ENCODE data around the gene NCBP3. TPM values are rescaled to one million over a fixed set of nuclear protein-coding genes. Genes with fewer than 3 reads are reported as not detected.
"Not testable (repeated sequence)": the region's sequence is repeated elsewhere in the genome, so short reads cannot be mapped to it uniquely, and the experiment has no call there.

NCBP3 gene
- total RNA-seq, 1 donor = 21.4 TPM

DNA sequence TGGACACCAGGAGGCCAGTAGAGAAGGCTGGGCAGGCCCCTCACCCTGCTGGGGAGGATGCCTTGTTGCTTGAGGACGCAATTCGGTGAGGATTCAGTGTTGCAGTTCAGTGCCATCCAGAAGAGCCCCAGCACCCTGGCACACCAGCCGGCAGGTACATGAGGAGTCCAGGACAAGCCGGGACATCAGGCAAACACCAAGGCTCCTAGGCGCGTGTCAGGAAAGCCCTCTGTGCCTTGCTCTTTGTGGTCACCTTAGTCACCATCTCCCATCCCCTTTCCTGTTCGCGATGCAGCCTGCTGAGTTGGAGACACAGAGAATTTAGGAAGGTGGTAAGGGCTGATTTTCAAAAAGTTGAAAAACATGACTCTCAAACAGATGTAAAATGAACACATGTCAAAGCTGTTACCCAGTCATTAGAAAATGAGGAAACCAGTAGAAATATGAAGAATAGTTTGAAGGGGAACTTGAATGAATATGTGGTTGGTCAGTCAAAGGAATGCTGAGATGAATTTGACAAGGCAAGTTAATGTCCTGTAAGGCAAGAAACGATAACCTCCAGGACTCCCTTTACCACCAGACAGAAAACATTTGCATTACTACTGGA, 2.3 kb upstream of the NCBP3 start:
- no peak overlapping the region for H3K27ac ChIP-seq (ENCODE audit: low read depth, low read length)
- H3K9me3 ChIP-seq (ENCODE audit: low read depth, low read length) = no peaks in the 10 kb centered on the region
- H3K79me2 ChIP-seq (ENCODE audit: insufficient read depth, low read length) = peaks cover 27% of the 10 kb centered on the region
- peaks cover 5% of the 10 kb centered on the region for H3K4me1 ChIP-seq (ENCODE audit: insufficient read depth, low read length)
- no peak overlapping the region for H3K4me3 ChIP-seq (ENCODE audit: insufficient read depth, low read length)
- peak; percentile 21 for DNase-seq (ENCODE audit: insufficient read length, low spot score, missing footprints)
- no peaks in the 10 kb centered on the region for H3K27me3 ChIP-seq (ENCODE audit: insufficient read depth, low read length)
- H3K36me3 ChIP-seq (ENCODE audit: insufficient read depth, low read length) = peaks cover 10% of the 10 kb centered on the region
- TF ChIP-seq, protein P1, sequence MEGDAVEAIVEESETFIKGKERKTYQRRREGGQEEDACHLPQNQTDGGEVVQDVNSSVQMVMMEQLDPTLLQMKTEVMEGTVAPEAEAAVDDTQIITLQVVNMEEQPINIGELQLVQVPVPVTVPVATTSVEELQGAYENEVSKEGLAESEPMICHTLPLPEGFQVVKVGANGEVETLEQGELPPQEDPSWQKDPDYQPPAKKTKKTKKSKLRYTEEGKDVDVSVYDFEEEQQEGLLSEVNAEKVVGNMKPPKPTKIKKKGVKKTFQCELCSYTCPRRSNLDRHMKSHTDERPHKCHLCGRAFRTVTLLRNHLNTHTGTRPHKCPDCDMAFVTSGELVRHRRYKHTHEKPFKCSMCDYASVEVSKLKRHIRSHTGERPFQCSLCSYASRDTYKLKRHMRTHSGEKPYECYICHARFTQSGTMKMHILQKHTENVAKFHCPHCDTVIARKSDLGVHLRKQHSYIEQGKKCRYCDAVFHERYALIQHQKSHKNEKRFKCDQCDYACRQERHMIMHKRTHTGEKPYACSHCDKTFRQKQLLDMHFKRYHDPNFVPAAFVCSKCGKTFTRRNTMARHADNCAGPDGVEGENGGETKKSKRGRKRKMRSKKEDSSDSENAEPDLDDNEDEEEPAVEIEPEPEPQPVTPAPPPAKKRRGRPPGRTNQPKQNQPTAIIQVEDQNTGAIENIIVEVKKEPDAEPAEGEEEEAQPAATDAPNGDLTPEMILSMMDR (IDR thresholded peaks at IDR 0.05; ENCODE audit: extremely low read depth, low read depth, low read length) = no peak
- H4K20me1 ChIP-seq (ENCODE audit: insufficient read depth, low read length) = peaks cover 18% of the 10 kb centered on the region
- H3K4me2 ChIP-seq (ENCODE audit: insufficient read depth, low read length) = no peak overlapping the region
- no peak overlapping the region for H2AFZ ChIP-seq (ENCODE audit: low read length)

DNA sequence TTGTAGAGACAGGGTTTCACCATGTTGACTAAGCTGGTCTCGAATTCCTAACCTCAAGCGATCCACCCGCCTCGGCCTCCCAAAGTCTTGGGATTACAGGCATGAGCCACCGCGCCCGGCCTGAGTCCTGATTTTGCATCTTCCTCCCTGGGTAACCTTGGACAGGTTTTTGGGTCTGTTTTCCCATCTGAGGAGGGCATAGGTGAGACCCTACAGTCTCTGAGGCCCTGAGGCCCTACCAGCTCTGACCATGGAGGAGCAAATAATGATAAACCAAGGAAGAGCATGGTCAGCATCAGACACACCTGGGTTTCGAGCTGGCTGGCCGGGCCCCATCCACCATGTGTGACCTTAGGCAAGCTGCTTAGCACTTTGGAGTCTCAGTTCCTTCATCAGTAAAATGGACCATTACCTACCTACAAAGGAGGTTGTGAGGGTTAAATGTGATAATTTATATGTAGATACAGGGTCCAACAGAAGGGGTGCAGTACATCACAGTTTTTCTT, 1.2 kb upstream of the NCBP3 start:
- H4K20me1 ChIP-seq (ENCODE audit: insufficient read depth, low read length) = peaks cover 20% of the 10 kb centered on the region
- H3K36me3 ChIP-seq (ENCODE audit: insufficient read depth, low read length) = peaks cover 18% of the 10 kb centered on the region
- H3K4me3 ChIP-seq (ENCODE audit: insufficient read depth, low read length) = no peak overlapping the region
- no peaks in the 10 kb centered on the region for H3K9me3 ChIP-seq (ENCODE audit: low read depth, low read length)
- H3K27ac ChIP-seq (ENCODE audit: low read depth, low read length) = no peak overlapping the region
- peak; percentile 44 for DNase-seq (ENCODE audit: insufficient read length, low spot score, missing footprints)
- TF ChIP-seq, protein P1 (IDR thresholded peaks at IDR 0.05; ENCODE audit: extremely low read depth, low read depth, low read length) = no peak
- H3K4me1 ChIP-seq (ENCODE audit: insufficient read depth, low read length) = peaks cover 5% of the 10 kb centered on the region
- no peak overlapping the region for H3K4me2 ChIP-seq (ENCODE audit: insufficient read depth, low read length)
- H3K27me3 ChIP-seq (ENCODE audit: insufficient read depth, low read length) = no peaks in the 10 kb centered on the region
- H3K79me2 ChIP-seq (ENCODE audit: insufficient read depth, low read length) = peaks cover 38% of the 10 kb centered on the region
- H2AFZ ChIP-seq (ENCODE audit: low read length) = no peak overlapping the region

DNA sequence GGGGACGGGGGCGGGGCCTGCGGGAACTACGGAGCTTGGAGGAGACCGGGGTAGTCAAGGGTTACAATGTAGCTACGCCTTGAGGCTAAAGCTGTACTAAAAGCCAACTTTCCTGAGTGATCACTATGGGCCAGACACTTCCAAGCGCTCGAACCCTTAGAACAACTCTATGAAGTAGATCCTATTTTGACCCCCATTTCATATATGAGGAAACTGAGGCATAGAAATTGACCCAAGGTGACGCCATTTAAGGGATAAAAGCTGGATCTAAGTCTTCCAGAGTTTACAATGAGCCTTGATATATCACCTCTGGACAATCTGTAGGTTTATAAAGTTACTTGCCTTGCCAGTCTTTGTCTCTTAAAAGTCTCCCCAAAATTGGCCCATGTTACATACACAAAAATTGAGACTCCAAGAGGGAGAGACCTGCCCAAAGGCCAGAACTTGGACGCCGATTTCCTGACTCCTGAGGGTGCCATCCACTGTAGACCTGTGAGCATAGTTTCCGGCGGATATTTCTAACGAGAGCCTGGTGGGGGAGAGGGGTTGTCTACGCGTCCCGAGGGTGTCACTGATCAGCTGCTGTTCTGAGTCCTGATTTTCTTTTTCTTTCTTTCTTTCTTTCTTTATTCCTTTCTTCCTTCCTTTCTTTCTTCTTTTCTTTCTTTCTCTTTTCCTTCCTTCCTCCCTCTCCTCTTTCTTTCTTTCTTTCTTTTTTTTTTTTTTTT, 555 bp upstream of the NCBP3 start:
- Histone ChIP-seq H4K20me1 (ENCODE audit: insufficient read depth, low read length) (peaks cover 23% of the 10 kb centered on the region), H3K9me3 (ENCODE audit: low read depth, low read length) (no peaks in the 10 kb centered on the region), H3K4me3 (ENCODE audit: insufficient read depth, low read length) (peak overlapping the region; percentile 95)

DNA sequence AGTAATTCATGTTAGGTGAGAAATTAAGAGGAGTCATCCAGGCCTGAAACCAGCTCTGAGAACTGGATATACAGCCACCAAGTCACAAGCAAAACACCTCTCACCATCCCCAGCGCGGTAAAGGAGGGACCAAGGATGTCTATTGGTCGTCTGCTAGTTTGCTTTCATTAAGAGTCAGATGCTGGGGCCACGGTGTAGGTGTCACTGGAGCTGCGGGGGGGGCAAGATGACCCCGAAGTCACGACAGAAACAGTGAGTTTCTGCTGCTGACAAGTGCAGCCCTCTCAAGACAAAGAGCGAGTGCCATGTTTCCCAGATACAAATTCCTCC, 790 bp downstream of the NCBP3 start:
- Histone ChIP-seq H3K4me3 (ENCODE audit: insufficient read depth, low read length) (peak overlapping the region; percentile 95), H3K9me3 (ENCODE audit: low read depth, low read length) (no peaks in the 10 kb centered on the region), H3K27ac (ENCODE audit: low read depth, low read length) (peak overlapping the region; percentile 60), H3K36me3 (ENCODE audit: insufficient read depth, low read length) (peaks cover 36% of the 10 kb centered on the region), H4K20me1 (ENCODE audit: insufficient read depth, low read length) (peaks cover 31% of the 10 kb centered on the region), H3K27me3 (ENCODE audit: insufficient read depth, low read length) (no peaks in the 10 kb centered on the region), H3K4me2 (ENCODE audit: insufficient read depth, low read length) (peak overlapping the region; percentile 90), H3K4me1 (ENCODE audit: insufficient read depth, low read length) (peaks cover 5% of the 10 kb centered on the region), H2AFZ (ENCODE audit: low read length) (peak overlapping the region; percentile 88), H3K79me2 (ENCODE audit: insufficient read depth, low read length) (peaks cover 54% of the 10 kb centered on the region)
- TF ChIP-seq, protein P1 (IDR thresholded peaks at IDR 0.05; ENCODE audit: extremely low read depth, low read depth, low read length) = no peak
- DNase-seq (ENCODE audit: insufficient read length, low spot score, missing footprints) = peak; percentile 93

More for the DNA sequence above, 555 bp upstream of the NCBP3 start:
- no peak overlapping the region for H3K27ac ChIP-seq (ENCODE audit: low read depth, low read length)
- peak overlapping the region; percentile 76 for H3K4me2 ChIP-seq (ENCODE audit: insufficient read depth, low read length)
- H3K27me3 ChIP-seq (ENCODE audit: insufficient read depth, low read length) = no peaks in the 10 kb centered on the region
- TF ChIP-seq, protein P1 (IDR thresholded peaks at IDR 0.05; ENCODE audit: extremely low read depth, low read depth, low read length) = no peak
- H3K4me1 ChIP-seq (ENCODE audit: insufficient read depth, low read length) = peaks cover 5% of the 10 kb centered on the region
- DNase-seq (ENCODE audit: insufficient read length, low spot score, missing footprints) = no peak
- H3K36me3 ChIP-seq (ENCODE audit: insufficient read depth, low read length) = peaks cover 23% of the 10 kb centered on the region
- peak overlapping the region; percentile 89 for H2AFZ ChIP-seq (ENCODE audit: low read length)
- peaks cover 43% of the 10 kb centered on the region for H3K79me2 ChIP-seq (ENCODE audit: insufficient read depth, low read length)

DNA sequence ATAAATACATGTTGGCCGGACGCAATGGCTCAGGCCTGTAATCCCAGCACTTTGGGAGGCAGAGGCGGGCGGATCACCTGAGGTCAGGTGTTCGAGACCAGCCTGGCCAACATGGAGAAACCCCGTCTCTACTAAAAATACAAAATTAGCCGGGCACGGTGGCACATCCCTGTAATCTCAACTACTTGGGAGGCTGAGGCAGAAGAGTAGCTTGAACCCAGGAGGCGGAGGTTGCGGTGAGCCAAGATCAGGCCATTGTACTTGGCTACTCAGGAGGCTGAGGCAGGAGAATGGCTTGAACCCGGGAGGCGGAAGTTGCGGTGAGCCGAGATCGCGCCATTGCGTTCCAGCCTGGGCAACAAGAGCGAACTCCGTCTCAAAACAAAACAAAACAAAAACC, 1.5 kb downstream of the NCBP3 start:
- H3K36me3 ChIP-seq (ENCODE audit: insufficient read depth, low read length) = peaks cover 43% of the 10 kb centered on the region
- peaks cover 61% of the 10 kb centered on the region for H3K79me2 ChIP-seq (ENCODE audit: insufficient read depth, low read length)
- not testable (repeated sequence) for H3K9me3 ChIP-seq (ENCODE audit: low read depth, low read length); H3K4me3 ChIP-seq (ENCODE audit: insufficient read depth, low read length); DNase-seq (ENCODE audit: insufficient read length, low spot score, missing footprints); H3K27me3 ChIP-seq (ENCODE audit: insufficient read depth, low read length); H2AFZ ChIP-seq (ENCODE audit: low read length); H3K27ac ChIP-seq (ENCODE audit: low read depth, low read length); H3K4me1 ChIP-seq (ENCODE audit: insufficient read depth, low read length)
- H3K4me2 ChIP-seq (ENCODE audit: insufficient read depth, low read length) = peak overlapping the region; percentile 90
- peaks cover 31% of the 10 kb centered on the region for H4K20me1 ChIP-seq (ENCODE audit: insufficient read depth, low read length)

Data from osteoblast (primary cell).